ENCODE results near the gene SLC2A10. TPM values are rescaled to one million over a fixed set of nuclear protein-coding genes. Genes with fewer than 3 reads are reported as not detected.

The SLC2A10 gene
- total and polyA plus RNA-seq, 10 of the 15 experiments (the other 5 are each of a cell fraction or from before 2014, with no cell fraction given) = not detected

- TF ChIP-seq FOXK2 (IDR thresholded peaks at IDR 0.05) (no peak), CREM (IDR thresholded peaks at IDR 0.05; ENCODE audit: low read depth) (no peak), MXI1 (IDR thresholded peaks at IDR 0.05; ENCODE audit: low read depth, low read length) (no peak), EGR1 (IDR thresholded peaks at IDR 0.05; ENCODE audit: borderline replicate concordance in 1 of 2, low read depth in 2 of 2, low read length in 2 of 2) (no peak), RELA (IDR thresholded peaks at IDR 0.05; ENCODE audit: borderline replicate concordance, partially characterized antibody) (no peak), IRF4 (IDR thresholded peaks at IDR 0.05; ENCODE audit: low read depth, low read length) (no peak), EED (IDR thresholded peaks at IDR 0.05; ENCODE audit: low read depth) (no peak), WRNIP1 (IDR thresholded peaks at IDR 0.05; ENCODE audit: borderline replicate concordance, low read depth, low read length) (no peak), CBFB (IDR thresholded peaks at IDR 0.05; ENCODE audit: low read depth) (no peak), SIX5 (IDR thresholded peaks at IDR 0.05; ENCODE audit: low read depth, low read length, severe bottlenecking) (no peak)
- no peak for FAIRE-seq
- no peak overlapping the region for H3K9ac ChIP-seq (ENCODE audit: control insufficient read depth, insufficient read depth, low read length)
- 21% methylated on average over 4 of the region's 4 CpGs for WGBS (ENCODE audit: insufficient coverage, insufficient replicate concordance, low lambda C conversion rate, missing lambda C conversion rate)
- no TSS peak for BruUV-seq (replicated peaks)
- H2AFZ ChIP-seq (ENCODE audit: control insufficient read depth, low read depth, low read length) = no peak overlapping the region
- no peak overlapping the region for H3K4me3 ChIP-seq
- H3K4me2 ChIP-seq (ENCODE audit: control insufficient read depth, insufficient read depth) = no peak overlapping the region
- intact Hi-C loops (cut with micrococcal nuclease; ENCODE audit: unreplicated experiment) (no loop called here), in situ Hi-C loops (cut with MboI) (no loop called here)
- SMC1A ChIA-PET (ENCODE audit: uncharacterized antibody, unreplicated experiment) = no interaction called here
- H3K79me2 ChIP-seq (ENCODE audit: control insufficient read depth, insufficient read depth, low read length) = no peaks in the 10 kb centered on the region
- no peak overlapping the region for H3K27ac ChIP-seq (ENCODE audit: control insufficient read depth, insufficient read depth)
- no peaks in the 10 kb centered on the region for H4K20me1 ChIP-seq (ENCODE audit: control insufficient read depth, insufficient read depth)
- CTCF ChIA-PET = no interaction called here
- H3K36me3 ChIP-seq (ENCODE audit: control insufficient read depth in 2 of 2, insufficient read depth in 2 of 2, low read length in 1 of 2) = no peaks in the 10 kb centered on the region
- POLR2A ChIA-PET = no interaction called here
- no peaks in the 10 kb centered on the region for H3K9me3 ChIP-seq (replicated peaks; ENCODE audit: control insufficient read depth, insufficient read depth, low read length)
- no peak for DNase-seq (ENCODE audit: low read depth, low spot score)
- H3K27me3 ChIP-seq (replicated peaks in 1 of 2; ENCODE audit: control insufficient read depth in 2 of 2, insufficient read depth in 2 of 2, low read length in 1 of 2) = no peaks in the 10 kb centered on the region; a peak in 1 of 4 replicates
- RAD21 ChIA-PET (ENCODE audit: unreplicated experiment) = no interaction called here
- no peaks in the 10 kb centered on the region for H3K4me1 ChIP-seq (ENCODE audit: control insufficient read depth, insufficient read depth, low read length)
- ATAC-seq = no peak
Observed at GRCh38 chr20:46660487-46660886, 49.0 kb upstream of the SLC2A10 start.

GRCh38 chr20:46661659-46662058 lies 47.8 kb upstream of the SLC2A10 start:
- RAD21 ChIA-PET (ENCODE audit: unreplicated experiment) = no interaction called here
- SMC1A ChIA-PET (ENCODE audit: uncharacterized antibody, unreplicated experiment) = no interaction called here
- CTCF ChIA-PET = interaction anchor here (0.8 to 1.0 kb wide), 2 partner anchors 17 to 44 kb away, joined by 3 to 4 read pairs; no protein-coding TSS in a partner anchor
- Histone ChIP-seq H2AFZ (ENCODE audit: control insufficient read depth, low read depth, low read length) (no peak overlapping the region), H4K20me1 (ENCODE audit: control insufficient read depth, insufficient read depth) (no peaks in the 10 kb centered on the region), H3K9ac (ENCODE audit: control insufficient read depth, insufficient read depth, low read length) (no peak overlapping the region), H3K4me1 (ENCODE audit: control insufficient read depth, insufficient read depth, low read length) (no peaks in the 10 kb centered on the region), H3K9me3 (replicated peaks; ENCODE audit: control insufficient read depth, insufficient read depth, low read length) (no peaks in the 10 kb centered on the region), H3K79me2 (ENCODE audit: control insufficient read depth, insufficient read depth, low read length) (no peaks in the 10 kb centered on the region), H3K4me3 (no peak overlapping the region), H3K27ac (ENCODE audit: control insufficient read depth, insufficient read depth) (no peak overlapping the region), H3K4me2 (ENCODE audit: control insufficient read depth, insufficient read depth) (no peak overlapping the region), H3K27me3 (replicated peaks in 1 of 2; ENCODE audit: control insufficient read depth in 2 of 2, insufficient read depth in 2 of 2, low read length in 1 of 2) (no peaks in the 10 kb centered on the region; a peak in 1 of 4 replicates), H3K36me3 (ENCODE audit: control insufficient read depth in 2 of 2, insufficient read depth in 2 of 2, low read length in 1 of 2) (no peaks in the 10 kb centered on the region)
- BruUV-seq (replicated peaks) = no TSS peak
- ATAC-seq (no peak), FAIRE-seq (no peak), DNase-seq (ENCODE audit: low read depth, low spot score) (no peak)
- intact Hi-C loops (cut with micrococcal nuclease; ENCODE audit: unreplicated experiment) = no loop called here
- in situ Hi-C loops (cut with MboI) = no loop called here
- POLR2A ChIA-PET = no interaction called here
- 85% methylated on average over 1 of the region's 1 CpG for WGBS (ENCODE audit: insufficient coverage, insufficient replicate concordance, low lambda C conversion rate, missing lambda C conversion rate)
- TF ChIP-seq SMAD5 (IDR thresholded peaks at IDR 0.05; ENCODE audit: low read depth) (no peak), E2F4 (IDR thresholded peaks at IDR 0.05; ENCODE audit: low read depth, low read length) (no peak), E2F8 (IDR thresholded peaks at IDR 0.05; ENCODE audit: low read depth, partially characterized antibody) (no peak), RCOR1 (conservative IDR thresholded peaks at IDR 0.05; ENCODE audit: low read depth, low read length) (no peak), RB1 (IDR thresholded peaks at IDR 0.05; ENCODE audit: borderline replicate concordance) (no peak), SMARCA5 (IDR thresholded peaks at IDR 0.05) (no peak)

Measured in GM12878 (cell line).